ELF-1 (cell line): Measurements from ENCODE around the gene SEMA5A.
A peak's percentile ranks its signal among the peaks of the same experiment; 100 is the strongest.
"Not testable (repeated sequence)": the region's sequence is repeated elsewhere in the genome, so short reads cannot be mapped to it uniquely, and the experiment has no call there.

Experiments
- DNase-seq: peaks from one replicate; pipeline ENCODE4 v3.0.0-alpha.2; 2016; ENCODE audit warnings: low read depth, low spot score

SEMA5A gene

GRCh38 chr5:9362600-9362999 lies 183.3 kb downstream of the SEMA5A start:
- DNase-seq, result no peak

- DNase-seq, result peak; percentile 87
Measured at GRCh38 chr5:9361835-9362234, 184.0 kb downstream of the SEMA5A start.

GRCh38 chr5:9358961-9359685 lies 186.8 kb downstream of the SEMA5A start:
- DNase-seq, result peak; percentile 21

- DNase-seq, result no peak
Measured at GRCh38 chr5:9356351-9356825, 189.5 kb downstream of the SEMA5A start.

GRCh38 chr5:9354336-9355081 lies 191.4 kb downstream of the SEMA5A start:
- no peak for DNase-seq

- DNase-seq, result not testable (repeated sequence)
Measured at GRCh38 chr5:9353048-9353447, 192.8 kb downstream of the SEMA5A start.

- no peak for DNase-seq
Measured at GRCh38 chr5:9351546-9351945, 194.3 kb downstream of the SEMA5A start.

GRCh38 chr5:9350301-9350797 lies 195.5 kb downstream of the SEMA5A start:
- DNase-seq, result no peak

GRCh38 chr5:9348401-9348996 lies 197.4 kb downstream of the SEMA5A start:
- no peak for DNase-seq

GRCh38 chr5:9347541-9348295 lies 198.2 kb downstream of the SEMA5A start:
- DNase-seq, result no peak

GRCh38 chr5:9347032-9347431 lies 198.8 kb downstream of the SEMA5A start:
- DNase-seq, result no peak

GRCh38 chr5:9344751-9345240 lies 201.1 kb downstream of the SEMA5A start:
- DNase-seq, result no peak

GRCh38 chr5:9343146-9343850 lies 202.6 kb downstream of the SEMA5A start:
- DNase-seq, result no peak

- no peak for DNase-seq
Measured at GRCh38 chr5:9342161-9342787, 203.6 kb downstream of the SEMA5A start.

- no peak for DNase-seq
Measured at GRCh38 chr5:9340085-9340484, 205.8 kb downstream of the SEMA5A start.

- peak; percentile 35 for DNase-seq
Measured at GRCh38 chr5:9339206-9339818, 206.6 kb downstream of the SEMA5A start.

- DNase-seq, result no peak
Measured at GRCh38 chr5:9338796-9339195, 207.1 kb downstream of the SEMA5A start.

GRCh38 chr5:9337928-9338595 lies 207.8 kb downstream of the SEMA5A start:
- DNase-seq, result no peak

GRCh38 chr5:9335754-9336495 lies 209.9 kb downstream of the SEMA5A start:
- DNase-seq, result no peak
